Measurements from ENCODE around the gene NID1.
A peak's percentile ranks its signal among the peaks of the same experiment; 100 is the strongest.
"Not testable (repeated sequence)": the region's sequence is repeated elsewhere in the genome, so short reads cannot be mapped to it uniquely, and the experiment has no call there.

The NID1 gene

GRCh38 chr1:236011641-236012040, 53.2 kb downstream of the NID1 start:
- DNase-seq (ENCODE audit: low read depth), result no peak
- no peak overlapping the region for H3K4me3 ChIP-seq (ENCODE audit: low read depth, low read length)
- no peak for TF ChIP-seq CTCF (IDR thresholded peaks at IDR 0.05; ENCODE audit: insufficient read depth, low read depth, low read length, missing control alignments)

GRCh38 chr1:236010443-236010842, 54.4 kb downstream of the NID1 start:
- no peak for DNase-seq (ENCODE audit: low read depth)
- no peak overlapping the region for H3K4me3 ChIP-seq (ENCODE audit: low read depth, low read length)
- TF ChIP-seq CTCF (IDR thresholded peaks at IDR 0.05; ENCODE audit: insufficient read depth, low read depth, low read length, missing control alignments), result no peak

GRCh38 chr1:236009857-236010256, 55.0 kb downstream of the NID1 start:
- no peak overlapping the region for H3K4me3 ChIP-seq (ENCODE audit: low read depth, low read length)
- no peak for DNase-seq (ENCODE audit: low read depth)
- TF ChIP-seq CTCF (IDR thresholded peaks at IDR 0.05; ENCODE audit: insufficient read depth, low read depth, low read length, missing control alignments), result no peak

- DNase-seq (ENCODE audit: low read depth), result no peak
- H3K4me3 ChIP-seq (ENCODE audit: low read depth, low read length), result no peak overlapping the region
- TF ChIP-seq CTCF (IDR thresholded peaks at IDR 0.05; ENCODE audit: insufficient read depth, low read depth, low read length, missing control alignments), result no peak
These were observed 55.7 kb downstream of the NID1 start for GRCh38 chr1:236009191-236009590.

- TF ChIP-seq CTCF (IDR thresholded peaks at IDR 0.05; ENCODE audit: insufficient read depth, low read depth, low read length, missing control alignments), result no peak
- DNase-seq (ENCODE audit: low read depth), result peak; percentile 38
These were observed 57.1 kb downstream of the NID1 start for GRCh38 chr1:236007781-236008180.

GRCh38 chr1:236003058-236003457, 61.8 kb downstream of the NID1 start:
- not testable (repeated sequence) for DNase-seq (ENCODE audit: low read depth); H3K4me3 ChIP-seq (ENCODE audit: low read depth, low read length)

More at GRCh38 chr1:236007781-236008180, 57.1 kb downstream of the NID1 start:
- H3K4me3 ChIP-seq (ENCODE audit: low read depth, low read length), result no peak overlapping the region

GRCh38 chr1:236002572-236002971, 62.3 kb downstream of the NID1 start:
- DNase-seq (ENCODE audit: low read depth), result no peak
- no peak for TF ChIP-seq CTCF (IDR thresholded peaks at IDR 0.05; ENCODE audit: insufficient read depth, low read depth, low read length, missing control alignments)
- H3K4me3 ChIP-seq (ENCODE audit: low read depth, low read length), result no peak overlapping the region

Measured in GM12865 (cell line).